ENCODE results near the gene TMEFF2.

Gene TMEFF2

GRCh38 chr2:192155511-192156118 lies 39.1 kb downstream of the TMEFF2 start:
- H4K5ac ChIP-seq (ENCODE audit: low read length): no peak overlapping the region
- no peaks in the 10 kb centered on the region for H3K79me1 ChIP-seq (ENCODE audit: low read length)
- no peak overlapping the region for H2BK5ac ChIP-seq (ENCODE audit: low read length)
- H2BK120ac ChIP-seq (ENCODE audit: low read depth, low read length): no peak overlapping the region
- H3K23ac ChIP-seq (ENCODE audit: low read length): no peak overlapping the region
- H3K18ac ChIP-seq (ENCODE audit: low read length): no peak overlapping the region
- no peak overlapping the region for H3K56ac ChIP-seq (ENCODE audit: low read length)
- no peak overlapping the region for H3K4ac ChIP-seq (ENCODE audit: low read depth, low read length)
- WGBS (ENCODE audit: extremely low coverage, insufficient coverage, low lambda C conversion rate): no CpG with 5 or more reads among the region's 1 CpG
- no peak overlapping the region for H3K4me2 ChIP-seq (ENCODE audit: low read length)
- DNase-seq: no peak
- H3K4me1 ChIP-seq (ENCODE audit: control insufficient read depth, low read depth, low read length): no peaks in the 10 kb centered on the region
- no peak overlapping the region for H3K27ac ChIP-seq (ENCODE audit: low read depth, low read length)
- H3K36me3 ChIP-seq (ENCODE audit: control insufficient read depth, insufficient read depth, low read length): no peaks in the 10 kb centered on the region
- H2AK5ac ChIP-seq (ENCODE audit: low read length): no peak overlapping the region
- no peak overlapping the region for H3K9ac ChIP-seq (ENCODE audit: low read length)
- H2BK15ac ChIP-seq (replicated peaks; ENCODE audit: low read depth): no peak overlapping the region
- no peaks in the 10 kb centered on the region for H3K27me3 ChIP-seq (ENCODE audit: insufficient read depth, low read length, poor library complexity)
- H3K79me2 ChIP-seq (ENCODE audit: control insufficient read depth, insufficient read depth, low read length): no peaks in the 10 kb centered on the region
- H4K8ac ChIP-seq (ENCODE audit: low read depth, low read length): no peak overlapping the region
- H3K4me3 ChIP-seq (ENCODE audit: low read length): no peak overlapping the region

GRCh38 chr2:192153561-192153960 lies 41.2 kb downstream of the TMEFF2 start:
- no peak overlapping the region for H4K8ac ChIP-seq (ENCODE audit: low read depth, low read length)
- H3K27ac ChIP-seq (ENCODE audit: low read depth, low read length): no peak overlapping the region
- H3K18ac ChIP-seq (ENCODE audit: low read length): no peak overlapping the region
- no peaks in the 10 kb centered on the region for H3K27me3 ChIP-seq (ENCODE audit: insufficient read depth, low read length, poor library complexity)
- no peaks in the 10 kb centered on the region for H3K36me3 ChIP-seq (ENCODE audit: control insufficient read depth, insufficient read depth, low read length)
- H3K79me1 ChIP-seq (ENCODE audit: low read length): no peaks in the 10 kb centered on the region
- DNase-seq: no peak
- no peak overlapping the region for H3K4me3 ChIP-seq (ENCODE audit: low read length)
- H3K23ac ChIP-seq (ENCODE audit: low read length): no peak overlapping the region
- no peaks in the 10 kb centered on the region for H3K4me1 ChIP-seq (ENCODE audit: control insufficient read depth, low read depth, low read length)
- H4K5ac ChIP-seq (ENCODE audit: low read length): no peak overlapping the region
- H2BK5ac ChIP-seq (ENCODE audit: low read length): no peak overlapping the region
- no peak overlapping the region for H3K4ac ChIP-seq (ENCODE audit: low read depth, low read length)
- H2AK5ac ChIP-seq (ENCODE audit: low read length): no peak overlapping the region
- H2BK15ac ChIP-seq (replicated peaks; ENCODE audit: low read depth): no peak overlapping the region
- H2BK120ac ChIP-seq (ENCODE audit: low read depth, low read length): no peak overlapping the region
- no peak overlapping the region for H3K9ac ChIP-seq (ENCODE audit: low read length)
- H3K4me2 ChIP-seq (ENCODE audit: low read length): no peak overlapping the region
- no peaks in the 10 kb centered on the region for H3K79me2 ChIP-seq (ENCODE audit: control insufficient read depth, insufficient read depth, low read length)
- WGBS (ENCODE audit: extremely low coverage, insufficient coverage, low lambda C conversion rate): no CpG with 5 or more reads among the region's 4 CpGs
- no peak overlapping the region for H3K56ac ChIP-seq (ENCODE audit: low read length)

- no peak overlapping the region for H3K4me3 ChIP-seq (ENCODE audit: low read length)
- no peaks in the 10 kb centered on the region for H3K79me1 ChIP-seq (ENCODE audit: low read length)
- H2BK15ac ChIP-seq (replicated peaks; ENCODE audit: low read depth): no peak overlapping the region
- H4K5ac ChIP-seq (ENCODE audit: low read length): no peak overlapping the region
- no peak overlapping the region for H2AK5ac ChIP-seq (ENCODE audit: low read length)
- H2BK120ac ChIP-seq (ENCODE audit: low read depth, low read length): no peak overlapping the region
- H3K18ac ChIP-seq (ENCODE audit: low read length): no peak overlapping the region
- no peaks in the 10 kb centered on the region for H3K4me1 ChIP-seq (ENCODE audit: control insufficient read depth, low read depth, low read length)
- no peak overlapping the region for H3K23ac ChIP-seq (ENCODE audit: low read length)
- no peak overlapping the region for H4K8ac ChIP-seq (ENCODE audit: low read depth, low read length)
- no peak overlapping the region for H3K27ac ChIP-seq (ENCODE audit: low read depth, low read length)
- H3K9ac ChIP-seq (ENCODE audit: low read length): no peak overlapping the region
- no peaks in the 10 kb centered on the region for H3K79me2 ChIP-seq (ENCODE audit: control insufficient read depth, insufficient read depth, low read length)
- H3K56ac ChIP-seq (ENCODE audit: low read length): no peak overlapping the region
- H3K4ac ChIP-seq (ENCODE audit: low read depth, low read length): no peak overlapping the region
- no peaks in the 10 kb centered on the region for H3K36me3 ChIP-seq (ENCODE audit: control insufficient read depth, insufficient read depth, low read length)
- DNase-seq: no peak
- H3K27me3 ChIP-seq (ENCODE audit: insufficient read depth, low read length, poor library complexity): no peaks in the 10 kb centered on the region
- no peak overlapping the region for H2BK5ac ChIP-seq (ENCODE audit: low read length)
- WGBS (ENCODE audit: extremely low coverage, insufficient coverage, low lambda C conversion rate): no CpG with 5 or more reads among the region's 1 CpG
- H3K4me2 ChIP-seq (ENCODE audit: low read length): no peak overlapping the region
Measured at GRCh38 chr2:192151853-192152252, 42.9 kb downstream of the TMEFF2 start.

GRCh38 chr2:192150166-192150565 lies 44.6 kb downstream of the TMEFF2 start:
- H4K8ac ChIP-seq (ENCODE audit: low read depth, low read length): no peak overlapping the region
- no peak for DNase-seq
- no peak overlapping the region for H3K27ac ChIP-seq (ENCODE audit: low read depth, low read length)
- H3K23ac ChIP-seq (ENCODE audit: low read length): no peak overlapping the region
- H2BK15ac ChIP-seq (replicated peaks; ENCODE audit: low read depth): no peak overlapping the region
- H3K18ac ChIP-seq (ENCODE audit: low read length): no peak overlapping the region
- H2AK5ac ChIP-seq (ENCODE audit: low read length): no peak overlapping the region
- H4K5ac ChIP-seq (ENCODE audit: low read length): no peak overlapping the region
- H3K56ac ChIP-seq (ENCODE audit: low read length): no peak overlapping the region
- H3K4ac ChIP-seq (ENCODE audit: low read depth, low read length): no peak overlapping the region
- no peak overlapping the region for H3K9ac ChIP-seq (ENCODE audit: low read length)
- H3K27me3 ChIP-seq (ENCODE audit: insufficient read depth, low read length, poor library complexity): no peaks in the 10 kb centered on the region
- H3K4me3 ChIP-seq (ENCODE audit: low read length): no peak overlapping the region
- H2BK120ac ChIP-seq (ENCODE audit: low read depth, low read length): no peak overlapping the region
- no peak overlapping the region for H3K4me2 ChIP-seq (ENCODE audit: low read length)
- H3K36me3 ChIP-seq (ENCODE audit: control insufficient read depth, insufficient read depth, low read length): no peaks in the 10 kb centered on the region
- H3K4me1 ChIP-seq (ENCODE audit: control insufficient read depth, low read depth, low read length): no peaks in the 10 kb centered on the region
- no peaks in the 10 kb centered on the region for H3K79me2 ChIP-seq (ENCODE audit: control insufficient read depth, insufficient read depth, low read length)
- no peaks in the 10 kb centered on the region for H3K79me1 ChIP-seq (ENCODE audit: low read length)
- no peak overlapping the region for H2BK5ac ChIP-seq (ENCODE audit: low read length)
- no CpG with 5 or more reads among the region's 3 CpGs for WGBS (ENCODE audit: extremely low coverage, insufficient coverage, low lambda C conversion rate)

- Histone ChIP-seq H2BK15ac (replicated peaks; ENCODE audit: low read depth) (no peak overlapping the region), H3K27ac (ENCODE audit: low read depth, low read length) (no peak overlapping the region), H3K4ac (ENCODE audit: low read depth, low read length) (no peak overlapping the region), H2BK120ac (ENCODE audit: low read depth, low read length) (no peak overlapping the region), H2AK5ac (ENCODE audit: low read length) (no peak overlapping the region), H3K18ac (ENCODE audit: low read length) (no peak overlapping the region), H3K27me3 (ENCODE audit: insufficient read depth, low read length, poor library complexity) (no peaks in the 10 kb centered on the region), H3K4me2 (ENCODE audit: low read length) (no peak overlapping the region), H4K5ac (ENCODE audit: low read length) (no peak overlapping the region), H4K8ac (ENCODE audit: low read depth, low read length) (no peak overlapping the region), H3K36me3 (ENCODE audit: control insufficient read depth, insufficient read depth, low read length) (no peaks in the 10 kb centered on the region), H3K4me3 (ENCODE audit: low read length) (no peak overlapping the region), H3K4me1 (ENCODE audit: control insufficient read depth, low read depth, low read length) (no peaks in the 10 kb centered on the region), H3K56ac (ENCODE audit: low read length) (no peak overlapping the region), H3K79me1 (ENCODE audit: low read length) (no peaks in the 10 kb centered on the region), H3K79me2 (ENCODE audit: control insufficient read depth, insufficient read depth, low read length) (no peaks in the 10 kb centered on the region), H3K9ac (ENCODE audit: low read length) (no peak overlapping the region), H2BK5ac (ENCODE audit: low read length) (no peak overlapping the region), H3K23ac (ENCODE audit: low read length) (no peak overlapping the region)
- WGBS (ENCODE audit: extremely low coverage, insufficient coverage, low lambda C conversion rate): no CpG with 5 or more reads among the region's 5 CpGs
- DNase-seq: peak; percentile 8
Measured at GRCh38 chr2:192148620-192149321, 46.0 kb downstream of the TMEFF2 start.

- Histone ChIP-seq H4K8ac (ENCODE audit: low read depth, low read length) (no peak overlapping the region), H3K4me3 (ENCODE audit: low read length) (no peak overlapping the region), H3K79me1 (ENCODE audit: low read length) (no peaks in the 10 kb centered on the region), H3K27me3 (ENCODE audit: insufficient read depth, low read length, poor library complexity) (no peaks in the 10 kb centered on the region), H3K4me2 (ENCODE audit: low read length) (no peak overlapping the region), H3K4ac (ENCODE audit: low read depth, low read length) (no peak overlapping the region), H2BK5ac (ENCODE audit: low read length) (no peak overlapping the region), H3K4me1 (ENCODE audit: control insufficient read depth, low read depth, low read length) (no peaks in the 10 kb centered on the region), H2BK120ac (ENCODE audit: low read depth, low read length) (no peak overlapping the region), H4K5ac (ENCODE audit: low read length) (no peak overlapping the region), H3K18ac (ENCODE audit: low read length) (no peak overlapping the region), H3K56ac (ENCODE audit: low read length) (no peak overlapping the region), H2AK5ac (ENCODE audit: low read length) (no peak overlapping the region), H2BK15ac (replicated peaks; ENCODE audit: low read depth) (no peak overlapping the region), H3K79me2 (ENCODE audit: control insufficient read depth, insufficient read depth, low read length) (no peaks in the 10 kb centered on the region), H3K27ac (ENCODE audit: low read depth, low read length) (no peak overlapping the region), H3K36me3 (ENCODE audit: control insufficient read depth, insufficient read depth, low read length) (no peaks in the 10 kb centered on the region), H3K23ac (ENCODE audit: low read length) (no peak overlapping the region), H3K9ac (ENCODE audit: low read length) (no peak overlapping the region)
- DNase-seq: no peak
- WGBS (ENCODE audit: extremely low coverage, insufficient coverage, low lambda C conversion rate): no CpG with 5 or more reads among the region's 2 CpGs
Measured at GRCh38 chr2:192148241-192148619, 46.5 kb downstream of the TMEFF2 start.

Data from mesendoderm (in vitro differentiated cells).